ENCODE data around the gene OSBP2.

Gene OSBP2

GRCh38 chr22:30828187-30829155, 133.8 kb downstream of the OSBP2 start:
- H3K27me3 Mint-ChIP-seq = peaks cover 35 to 54% of the 10 kb centered on the region in 2 donors
- H3K4me1 Mint-ChIP-seq = peaks cover 7% of the 10 kb centered on the region in 2 donors
- ATAC-seq (replicated peaks) (no peak), DNase-seq (no peak)
- no peaks in the 10 kb centered on the region for H3K9me3 Mint-ChIP-seq
- H3K4me3 Mint-ChIP-seq = no peak overlapping the region
- H3K36me3 Mint-ChIP-seq = no peaks in the 10 kb centered on the region
- no peak overlapping the region for H3K27ac Mint-ChIP-seq

- H3K4me1 Mint-ChIP-seq = peaks cover 7% of the 10 kb centered on the region in 2 donors
- ATAC-seq (replicated peaks) = no peak
- peaks cover 20 to 39% of the 10 kb centered on the region in 2 donors for H3K27me3 Mint-ChIP-seq
- H3K4me3 Mint-ChIP-seq = no peak overlapping the region
- H3K36me3 Mint-ChIP-seq = no peaks in the 10 kb centered on the region
- no peak overlapping the region for H3K27ac Mint-ChIP-seq
- DNase-seq = no peak
- no peaks in the 10 kb centered on the region for H3K9me3 Mint-ChIP-seq
These were observed 135.4 kb downstream of the OSBP2 start for GRCh38 chr22:30829901-30830550.

- Mint-ChIP-seq H3K9me3 (no peaks in the 10 kb centered on the region), H3K4me1 (peaks cover 7% of the 10 kb centered on the region in 2 donors), H3K27ac (no peak overlapping the region), H3K4me3 (no peak overlapping the region), H3K27me3 (peaks cover 18 to 33% of the 10 kb centered on the region in 2 donors), H3K36me3 (no peaks in the 10 kb centered on the region)
- ATAC-seq (replicated peaks) (no peak), DNase-seq (no peak)
These were observed 136.2 kb downstream of the OSBP2 start for GRCh38 chr22:30830907-30831306.

- Mint-ChIP-seq H3K27ac (no peak overlapping the region), H3K36me3 (no peaks in the 10 kb centered on the region), H3K4me1 (no peaks in the 10 kb centered on the region), H3K4me3 (no peak overlapping the region), H3K9me3 (no peaks in the 10 kb centered on the region), H3K27me3 (peaks cover 20 to 31% of the 10 kb centered on the region in 2 donors)
- ATAC-seq (replicated peaks) (no peak), DNase-seq (no peak)
These were observed 137.8 kb downstream of the OSBP2 start for GRCh38 chr22:30832407-30832987.

GRCh38 chr22:30833322-30833721, 138.6 kb downstream of the OSBP2 start:
- Mint-ChIP-seq H3K36me3 (no peaks in the 10 kb centered on the region), H3K4me3 (no peak overlapping the region), H3K4me1 (no peaks in the 10 kb centered on the region), H3K9me3 (peaks cover 3 to 5% of the 10 kb centered on the region in 2 donors), H3K27ac (no peak overlapping the region), H3K27me3 (peaks cover 21 to 35% of the 10 kb centered on the region in 2 donors)
- ATAC-seq (replicated peaks) = no peak
- DNase-seq = no peak

GRCh38 chr22:30837531-30837930, 142.9 kb downstream of the OSBP2 start:
- Mint-ChIP-seq H3K27ac (no peak overlapping the region), H3K4me3 (no peak overlapping the region), H3K9me3 (peaks cover 4 to 7% of the 10 kb centered on the region in 2 donors), H3K4me1 (no peaks in the 10 kb centered on the region), H3K36me3 (no peaks in the 10 kb centered on the region), H3K27me3 (peaks cover 21 to 35% of the 10 kb centered on the region in 2 donors)
- ATAC-seq (replicated peaks) (no peak), DNase-seq (no peak)

- Mint-ChIP-seq H3K4me1 (no peaks in the 10 kb centered on the region), H3K4me3 (no peak overlapping the region), H3K27ac (no peak overlapping the region), H3K27me3 (peaks cover 24 to 31% of the 10 kb centered on the region in 2 donors), H3K36me3 (no peaks in the 10 kb centered on the region), H3K9me3 (peaks cover 4 to 7% of the 10 kb centered on the region in 2 donors)
- no peak for ATAC-seq (replicated peaks)
- DNase-seq = no peak
These were observed 143.4 kb downstream of the OSBP2 start for GRCh38 chr22:30838111-30838510.

GRCh38 chr22:30841273-30841672, 146.6 kb downstream of the OSBP2 start:
- peaks cover 20 to 25% of the 10 kb centered on the region in 2 donors for H3K27me3 Mint-ChIP-seq
- H3K4me1 Mint-ChIP-seq = no peaks in the 10 kb centered on the region
- ATAC-seq (replicated peaks) = no peak
- no peak overlapping the region for H3K4me3 Mint-ChIP-seq
- H3K36me3 Mint-ChIP-seq = no peaks in the 10 kb centered on the region
- no peak overlapping the region for H3K27ac Mint-ChIP-seq
- peaks cover 4 to 7% of the 10 kb centered on the region in 2 donors for H3K9me3 Mint-ChIP-seq
- DNase-seq = no peak

GRCh38 chr22:30843245-30843644, 148.6 kb downstream of the OSBP2 start:
- DNase-seq (no peak), ATAC-seq (replicated peaks) (no peak)
- peaks cover 8 to 13% of the 10 kb centered on the region in 2 donors for H3K27me3 Mint-ChIP-seq
- H3K27ac Mint-ChIP-seq = no peak overlapping the region
- H3K36me3 Mint-ChIP-seq = no peaks in the 10 kb centered on the region
- H3K4me1 Mint-ChIP-seq = no peaks in the 10 kb centered on the region
- H3K4me3 Mint-ChIP-seq = no peak overlapping the region
- peaks cover 3% of the 10 kb centered on the region in 2 donors for H3K9me3 Mint-ChIP-seq

GRCh38 chr22:30847583-30847982, 152.9 kb downstream of the OSBP2 start:
- Mint-ChIP-seq H3K36me3 (no peaks in the 10 kb centered on the region), H3K27ac (no peak overlapping the region), H3K9me3 (peaks cover 0 to 2% of the 10 kb centered on the region in 2 donors), H3K4me3 (no peak overlapping the region), H3K27me3 (peaks cover 8 to 13% of the 10 kb centered on the region in 2 donors), H3K4me1 (no peaks in the 10 kb centered on the region)
- DNase-seq = no peak
- no peak for ATAC-seq (replicated peaks)

- ATAC-seq (replicated peaks) (no peak), DNase-seq (no peak)
- H3K4me3 Mint-ChIP-seq = no peak overlapping the region
- no peak overlapping the region for H3K27ac Mint-ChIP-seq
- no peaks in the 10 kb centered on the region for H3K4me1 Mint-ChIP-seq
- H3K9me3 Mint-ChIP-seq = peaks cover 4% of the 10 kb centered on the region in 2 donors
- peaks cover 7 to 19% of the 10 kb centered on the region in 2 donors for H3K27me3 Mint-ChIP-seq
- no peaks in the 10 kb centered on the region for H3K36me3 Mint-ChIP-seq
These were observed 160.6 kb downstream of the OSBP2 start for GRCh38 chr22:30855266-30855665.

- Mint-ChIP-seq H3K9me3 (peaks cover 4% of the 10 kb centered on the region in 2 donors), H3K4me1 (no peaks in the 10 kb centered on the region), H3K27me3 (peaks cover 7 to 19% of the 10 kb centered on the region in 2 donors), H3K27ac (no peak overlapping the region), H3K36me3 (no peaks in the 10 kb centered on the region), H3K4me3 (no peak overlapping the region)
- DNase-seq (no peak), ATAC-seq (replicated peaks) (no peak)
These were observed 161.2 kb downstream of the OSBP2 start for GRCh38 chr22:30855677-30856518.

- Mint-ChIP-seq H3K4me3 (no peak overlapping the region), H3K27ac (no peak overlapping the region), H3K36me3 (no peaks in the 10 kb centered on the region), H3K27me3 (peaks cover 7 to 19% of the 10 kb centered on the region in 2 donors), H3K9me3 (peaks cover 4% of the 10 kb centered on the region in 2 donors), H3K4me1 (no peaks in the 10 kb centered on the region)
- DNase-seq (no peak), ATAC-seq (replicated peaks) (no peak)
These were observed 162.2 kb downstream of the OSBP2 start for GRCh38 chr22:30856741-30857502.
